Neutrophil (primary cell): ENCODE data around the gene ADAMTS17.

Experiments used
- H3K27ac ChIP-seq: fragments of 200-600 bp; sonication (generic); 2 replicates; pipeline ENCODE4 v1.5.1; 2016; ENCODE audit warnings: mild to moderate bottlenecking, moderate library complexity
- H3K27me3 ChIP-seq: fragments of 200-600 bp; sonication (generic); 2 replicates; pipeline ENCODE4 v1.6.0; 2016; ENCODE audit warnings: mild to moderate bottlenecking
- H3K36me3 ChIP-seq: fragments of 200-600 bp; sonication (generic); 2 replicates; pipeline ENCODE4 v1.5.1; 2017
- H3K4me1 ChIP-seq, 2 experiments: fragments of 200-600 bp in 1 of 2; sonication (generic) in 1 of 2; 1 replicate in 1 of 2; 2 replicates in 1 of 2; pipeline versions ENCODE4 v1.5.1 to v1.6.1; 2013 to 2016; ENCODE audit warnings: low read depth in 1 of 2, low read length in 1 of 2, mild to moderate bottlenecking in 1 of 2, moderate library complexity in 1 of 2; ENCODE audit not compliant: control insufficient read depth in 1 of 2, insufficient read depth in 1 of 2
- H3K4me3 ChIP-seq, 2 experiments: fragments of 200-600 bp in 1 of 2; sonication (generic) in 1 of 2; 1 replicate in 1 of 2; 2 replicates in 1 of 2; pipeline ENCODE4 v1.5.1; 2013 to 2016; ENCODE audit warnings: low read depth in 1 of 2, low read length in 1 of 2, mild to moderate bottlenecking in 1 of 2, moderate library complexity in 1 of 2
- H3K9me3 ChIP-seq: fragments of 200-600 bp; sonication (generic); 2 replicates; pipeline ENCODE4 v1.5.1; 2016
- TF ChIP-seq, protein P1 (sequence below): fragments of 200-600 bp; sonication (generic); IDR thresholded peaks from 2 replicates; pipeline ENCODE4 v1.5.1; 2016; ENCODE audit warnings: antibody characterized with exemption

The ADAMTS17 gene

DNA sequence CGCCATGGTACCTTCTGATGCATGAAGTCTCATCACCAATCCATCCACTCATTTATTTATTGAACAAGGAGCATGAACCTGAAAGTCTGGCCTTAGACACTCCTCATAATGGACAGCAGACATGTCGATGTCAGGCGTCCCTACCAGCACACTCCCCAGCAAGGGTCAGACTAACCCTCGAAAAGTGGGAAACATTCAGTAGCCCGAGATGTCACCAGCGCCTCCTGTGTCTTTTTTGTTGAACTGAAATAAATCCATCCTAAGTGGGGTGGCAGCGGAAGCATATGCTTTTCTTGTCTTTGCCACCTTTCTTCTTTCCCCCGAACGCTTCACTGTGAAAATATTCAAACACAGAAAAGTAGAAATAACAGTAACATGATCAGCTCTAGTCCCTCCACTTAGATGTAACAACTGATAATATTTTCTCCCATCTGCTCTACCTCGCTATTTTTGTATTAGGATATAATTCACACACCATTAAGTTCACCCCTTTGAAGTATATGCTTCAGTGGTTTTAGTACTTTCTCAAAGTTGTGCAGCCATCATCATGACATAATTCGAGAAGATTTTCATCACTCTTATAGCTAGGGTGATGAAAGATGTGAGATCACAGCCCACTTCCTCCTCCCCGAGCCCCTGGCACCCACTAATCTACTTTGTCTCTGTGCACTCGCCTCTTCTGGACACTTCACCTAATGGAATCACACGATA lies 121.6 kb downstream of the ADAMTS17 start:
- Histone ChIP-seq H3K4me3 (no peak overlapping the region), H3K9me3 (no peaks in the 10 kb centered on the region)
- TF ChIP-seq, protein P1, sequence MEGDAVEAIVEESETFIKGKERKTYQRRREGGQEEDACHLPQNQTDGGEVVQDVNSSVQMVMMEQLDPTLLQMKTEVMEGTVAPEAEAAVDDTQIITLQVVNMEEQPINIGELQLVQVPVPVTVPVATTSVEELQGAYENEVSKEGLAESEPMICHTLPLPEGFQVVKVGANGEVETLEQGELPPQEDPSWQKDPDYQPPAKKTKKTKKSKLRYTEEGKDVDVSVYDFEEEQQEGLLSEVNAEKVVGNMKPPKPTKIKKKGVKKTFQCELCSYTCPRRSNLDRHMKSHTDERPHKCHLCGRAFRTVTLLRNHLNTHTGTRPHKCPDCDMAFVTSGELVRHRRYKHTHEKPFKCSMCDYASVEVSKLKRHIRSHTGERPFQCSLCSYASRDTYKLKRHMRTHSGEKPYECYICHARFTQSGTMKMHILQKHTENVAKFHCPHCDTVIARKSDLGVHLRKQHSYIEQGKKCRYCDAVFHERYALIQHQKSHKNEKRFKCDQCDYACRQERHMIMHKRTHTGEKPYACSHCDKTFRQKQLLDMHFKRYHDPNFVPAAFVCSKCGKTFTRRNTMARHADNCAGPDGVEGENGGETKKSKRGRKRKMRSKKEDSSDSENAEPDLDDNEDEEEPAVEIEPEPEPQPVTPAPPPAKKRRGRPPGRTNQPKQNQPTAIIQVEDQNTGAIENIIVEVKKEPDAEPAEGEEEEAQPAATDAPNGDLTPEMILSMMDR: no peak

DNA sequence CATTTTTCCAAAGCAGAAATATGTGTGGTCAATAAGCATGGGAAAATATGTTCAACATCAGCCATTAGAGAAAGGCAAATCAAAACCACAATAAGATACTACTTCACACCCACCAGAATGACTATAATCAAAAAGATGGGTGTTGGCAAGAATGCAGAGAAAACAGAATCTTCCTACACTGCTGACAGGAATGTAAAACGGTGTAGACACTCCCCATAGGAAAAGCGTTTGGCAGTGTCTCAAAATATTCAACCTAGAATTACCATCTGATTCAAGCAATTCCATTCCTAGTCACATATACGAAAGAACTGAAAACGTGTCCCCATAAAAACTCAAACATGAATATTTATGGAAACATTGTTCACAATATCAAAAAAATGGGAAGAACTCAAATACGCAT lies 123.3 kb downstream of the ADAMTS17 start:
- no peaks in the 10 kb centered on the region for H3K27me3 ChIP-seq
- H3K36me3 ChIP-seq: no peaks in the 10 kb centered on the region
- H3K4me1 ChIP-seq: no peaks in the 10 kb centered on the region
- no peak overlapping the region for H3K27ac ChIP-seq
- no peak overlapping the region for H3K4me3 ChIP-seq
- TF ChIP-seq, protein P1: no peak
- no peaks in the 10 kb centered on the region for H3K9me3 ChIP-seq

More for the DNA sequence above, 121.6 kb downstream of the ADAMTS17 start:
- no peaks in the 10 kb centered on the region for H3K36me3 ChIP-seq
- no peaks in the 10 kb centered on the region for H3K4me1 ChIP-seq
- no peak overlapping the region for H3K27ac ChIP-seq
- no peaks in the 10 kb centered on the region for H3K27me3 ChIP-seq

DNA sequence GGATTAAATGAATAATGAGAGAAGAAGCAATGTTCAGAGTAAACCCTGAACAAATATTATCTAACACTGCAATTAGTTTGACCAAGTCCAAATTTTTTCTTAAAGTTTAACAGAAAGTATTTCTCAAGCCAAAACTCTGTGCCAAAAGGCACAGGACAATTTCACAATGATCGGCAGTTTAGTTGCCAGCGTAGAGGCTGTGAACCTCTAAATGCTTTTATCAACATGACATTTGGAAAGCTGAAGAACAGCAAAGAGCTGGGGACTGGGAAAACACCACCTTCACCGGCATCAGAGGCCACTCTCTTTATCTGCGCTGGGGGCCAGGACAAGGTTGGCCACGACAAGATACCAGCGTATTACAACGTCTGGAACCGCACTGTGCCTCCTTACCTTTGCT lies 125.6 kb downstream of the ADAMTS17 start:
- no peaks in the 10 kb centered on the region for H3K4me1 ChIP-seq
- no peaks in the 10 kb centered on the region for H3K36me3 ChIP-seq
- no peak overlapping the region for H3K27ac ChIP-seq
- H3K9me3 ChIP-seq: no peaks in the 10 kb centered on the region
- TF ChIP-seq, protein P1: no peak
- H3K27me3 ChIP-seq: no peaks in the 10 kb centered on the region
- H3K4me3 ChIP-seq: no peak overlapping the region

DNA sequence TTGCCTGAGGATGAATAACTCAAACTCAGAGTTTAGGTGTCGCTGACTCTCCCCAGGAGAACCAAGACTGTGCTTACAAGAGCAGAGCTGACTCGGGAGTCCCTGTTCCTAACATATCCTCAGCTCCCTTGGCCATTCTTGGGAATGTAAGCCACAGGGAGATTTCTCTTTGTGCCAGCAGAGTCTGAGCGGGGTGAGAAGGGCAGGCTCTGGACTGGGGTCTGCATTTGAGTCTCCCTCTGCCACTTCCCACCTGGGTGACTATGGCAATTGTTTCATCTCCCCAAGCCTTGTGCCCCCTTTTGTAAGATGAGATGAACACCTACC lies 126.0 kb downstream of the ADAMTS17 start:
- H3K4me1 ChIP-seq: no peaks in the 10 kb centered on the region
- no peaks in the 10 kb centered on the region for H3K36me3 ChIP-seq
- H3K27ac ChIP-seq: no peak overlapping the region
- TF ChIP-seq, protein P1: no peak
- H3K27me3 ChIP-seq: no peaks in the 10 kb centered on the region
- H3K4me3 ChIP-seq: no peak overlapping the region
- no peaks in the 10 kb centered on the region for H3K9me3 ChIP-seq

DNA sequence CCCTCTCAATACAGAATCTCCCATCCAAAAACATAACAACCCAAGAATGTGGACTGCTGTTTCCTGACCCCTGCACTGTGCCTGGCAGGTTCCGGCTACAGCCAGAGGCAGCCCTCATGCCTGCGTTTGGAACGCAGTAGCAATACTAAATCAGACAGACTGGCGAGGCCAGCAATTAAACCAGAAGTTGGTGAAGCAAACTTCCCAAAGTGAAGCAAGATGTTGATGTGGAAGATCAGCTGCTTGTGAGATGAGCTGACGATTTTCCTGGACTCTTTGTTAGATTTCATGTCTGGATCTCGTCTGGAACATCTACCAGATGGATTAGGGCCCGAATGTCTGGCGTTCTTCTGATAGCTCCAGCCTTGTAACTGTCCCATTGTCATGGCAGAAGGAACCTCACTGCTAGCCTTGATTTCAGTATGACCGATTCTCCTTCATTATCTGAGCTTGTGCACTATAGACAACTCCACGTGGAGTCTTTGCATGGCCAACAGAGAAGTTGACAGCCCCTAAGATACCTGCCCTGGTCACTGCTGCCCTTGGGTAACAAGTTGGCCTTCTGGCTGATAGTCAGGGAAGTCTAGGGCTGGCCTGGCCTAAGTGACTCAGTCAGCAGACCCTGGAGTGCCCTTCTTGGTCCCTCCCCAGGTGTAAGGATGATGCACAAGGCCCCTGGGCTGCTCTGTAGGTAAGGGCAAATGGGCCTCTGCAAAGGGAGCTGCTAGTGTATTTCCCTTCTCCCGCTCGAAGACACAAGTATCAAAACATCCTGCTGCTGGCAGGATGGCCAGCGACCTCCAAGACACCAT lies 126.5 kb downstream of the ADAMTS17 start:
- H3K27ac ChIP-seq: no peak overlapping the region
- no peak overlapping the region for H3K4me3 ChIP-seq
- H3K4me1 ChIP-seq: no peaks in the 10 kb centered on the region
- no peaks in the 10 kb centered on the region for H3K9me3 ChIP-seq
- no peaks in the 10 kb centered on the region for H3K36me3 ChIP-seq
- H3K27me3 ChIP-seq: no peaks in the 10 kb centered on the region
- TF ChIP-seq, protein P1: no peak
